ENCODE results near the gene FAT1. TPM values are rescaled to one million over a fixed set of nuclear protein-coding genes. Genes with fewer than 3 reads are reported as not detected.

The FAT1 gene
- total and polyA plus RNA-seq, 9 of the 15 experiments (the other 6 are each of a cell fraction or from before 2014, with no cell fraction given), result 6.0 to 38.4 (median 21.4) TPM

GRCh38 chr4:186703510-186703909 lies 20.1 kb downstream of the FAT1 start (continued):
- no peak for TF ChIP-seq ZBTB33 (CRISPR knock-in tag; IDR thresholded peaks at IDR 0.05)
- TF ChIP-seq NFE2 (IDR thresholded peaks at IDR 0.05; ENCODE audit: low read depth), result no peak
- TF ChIP-seq HNRNPUL1 (IDR thresholded peaks at IDR 0.05; ENCODE audit: low read length), result no peak
- no peak for TF ChIP-seq PBX2 (CRISPR knock-in tag; IDR thresholded peaks at IDR 0.05; ENCODE audit: low read depth)
- TF ChIP-seq PBX2 (tag; conservative IDR thresholded peaks at IDR 0.05; ENCODE audit: low read depth), result no peak
- TF ChIP-seq POLR3A (IDR thresholded peaks at IDR 0.05; ENCODE audit: borderline replicate concordance, extremely low read depth, insufficient read depth, insufficient read length), result no peak
- TF ChIP-seq TBL1XR1 (IDR thresholded peaks at IDR 0.05; ENCODE audit: low read length in 2 of 2), result no peak
- no peak for TF ChIP-seq MGA (IDR thresholded peaks at IDR 0.05)
- TF ChIP-seq NEUROD1 (IDR thresholded peaks at IDR 0.05; ENCODE audit: borderline replicate concordance, low read depth, low read length, partially characterized antibody), result no peak
